Measurements from ENCODE around the gene SLC4A4. TPM values are rescaled to one million over a fixed set of nuclear protein-coding genes. Genes with fewer than 3 reads are reported as not detected.

The SLC4A4 gene
- total and polyA plus RNA-seq, 2 of the 13 experiments (the other 11 are each of a cell fraction or from before 2014, with no cell fraction given): 0.01 TPM; not detected in 1

DNA sequence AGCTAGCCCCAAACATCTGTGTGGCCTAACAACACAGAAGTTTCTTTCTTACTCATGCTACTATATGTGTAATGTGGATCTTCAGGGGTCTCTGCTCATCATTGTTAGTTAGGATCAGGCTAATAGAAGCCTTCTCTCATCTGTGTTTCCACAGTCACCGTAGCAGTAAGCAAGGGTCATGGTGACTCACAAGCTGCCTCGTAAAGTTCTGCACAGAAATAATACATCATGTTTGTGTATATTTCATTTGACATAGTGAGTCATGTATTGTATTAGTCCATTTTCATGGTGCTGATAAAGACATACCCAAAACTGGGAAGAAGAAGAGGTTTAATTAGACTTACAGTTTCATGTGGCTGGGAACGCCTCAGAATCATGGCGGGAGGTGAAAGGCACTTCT, 38.7 kb downstream of the SLC4A4 start (continued):
- TF ChIP-seq ATF1 (CRISPR knock-in tag; IDR thresholded peaks at IDR 0.05) (no peak), NFIB (CRISPR knock-in tag; IDR thresholded peaks at IDR 0.05; ENCODE audit: borderline replicate concordance) (no peak), ZKSCAN5 (CRISPR knock-in tag; IDR thresholded peaks at IDR 0.05) (no peak), MIER2 (CRISPR knock-in tag; IDR thresholded peaks at IDR 0.05) (no peak)

DNA sequence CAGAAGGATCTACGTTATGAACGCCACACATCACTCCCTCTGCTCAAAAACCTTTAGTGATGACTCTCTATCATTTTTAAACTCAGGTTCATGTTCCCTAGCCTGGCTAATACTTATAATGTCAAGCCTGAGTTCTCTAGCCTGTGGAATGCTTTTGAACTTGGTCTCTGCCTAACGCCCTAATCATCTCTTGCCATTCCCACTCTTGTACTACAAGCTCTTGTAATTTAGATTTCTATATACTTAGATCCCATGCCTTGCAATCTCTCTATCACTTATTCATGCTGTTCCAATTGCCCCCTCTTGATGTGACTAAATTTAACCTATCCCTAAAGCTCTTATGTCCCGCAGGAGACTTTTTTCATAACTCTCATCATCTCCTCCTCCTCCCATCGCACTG, 40.3 kb downstream of the SLC4A4 start:
- in situ Hi-C loops (cut with HindIII; ENCODE audit: extremely low pct_ligation_motif_present, low pct_unique_long_range_greater_than_20kb) (no loop called here), intact Hi-C loops (cut with micrococcal nuclease; ENCODE audit: unreplicated experiment) (no loop called here)
- no peak overlapping the region for H2AFZ ChIP-seq (ENCODE audit: low read length)
- no peaks in the 10 kb centered on the region for H3K4me1 ChIP-seq (ENCODE audit: insufficient read depth, low read length)
- H3K9ac ChIP-seq (ENCODE audit: insufficient read depth, low read depth, low read length): no peak overlapping the region
- ChIA-PET CTCF (ENCODE audit: low intra/inter-chr PET ratio, low total read pairs) (no interaction called here), POLR2A (no interaction called here)
- H3K4me3 ChIP-seq (replicated peaks in 1 of 3; ENCODE audit: insufficient read depth in 1 of 3, low read depth in 2 of 3, low read length in 3 of 3): no peak overlapping the region
- BruUV-seq (replicated peaks): no TSS peak
- DNase-seq (ENCODE audit: low spot score): no peak
- ATAC-seq: no peak
- H3K4me2 ChIP-seq (ENCODE audit: low read depth, low read length): no peak overlapping the region
- H3K27ac ChIP-seq (ENCODE audit: extremely low read length, insufficient read depth, low read length): no peak overlapping the region
- FAIRE-seq: no peak
- no peaks in the 10 kb centered on the region for H3K9me3 ChIP-seq (ENCODE audit: low read length)
- H4K20me1 ChIP-seq (ENCODE audit: insufficient read depth, low read length): no peaks in the 10 kb centered on the region
- H3K79me2 ChIP-seq (ENCODE audit: insufficient read depth, low read length): no peaks in the 10 kb centered on the region
- no peaks in the 10 kb centered on the region for H3K36me3 ChIP-seq (replicated peaks in 1 of 2; ENCODE audit: control insufficient read depth in 1 of 2, insufficient read depth in 2 of 2, low read length in 2 of 2)
- WGBS (ENCODE audit: low lambda C conversion rate): 57% methylated on average over 5 of the region's 5 CpGs
- no peaks in the 10 kb centered on the region for H3K27me3 ChIP-seq (ENCODE audit: control insufficient read depth in 1 of 2, insufficient read depth in 2 of 2, low read length in 2 of 2)
- TF ChIP-seq ZNF205 (CRISPR knock-in tag; IDR thresholded peaks at IDR 0.05) (no peak), ZNF18 (CRISPR knock-in tag; IDR thresholded peaks at IDR 0.05; ENCODE audit: insufficient replicate concordance) (no peak), GTF3A (CRISPR knock-in tag; conservative IDR thresholded peaks at IDR 0.05) (no peak), AHR (CRISPR knock-in tag; IDR thresholded peaks at IDR 0.05) (no peak), PHB2 (IDR thresholded peaks at IDR 0.05; ENCODE audit: partially characterized antibody) (no peak)

Data from HepG2 (cell line).